Heart left ventricle (tissue), 16 donors: ENCODE data around the gene PCDH17. TPM values are rescaled to one million over a fixed set of nuclear protein-coding genes. Genes with fewer than 3 reads are reported as not detected.

Experiments used
- ATAC-seq, 4 donors: fragments of 200-7000 bp; cut with Tn5 transposase; one replicate each; pipeline ENCODE4 v1.9.1; 2020 to 2022; ENCODE audit warnings: moderate library complexity in 4 of 4, mild to moderate bottlenecking in 3 of 4, moderate number of reproducible peaks in 1 of 4
- DNase-seq, 5 donors: peaks; one replicate each; pipeline ENCODE4 v3.0.0-alpha.2; 2020
- H3K27ac ChIP-seq, 12 donors: fragments of 200-600 bp; sonication (generic) in 4 of 12; one replicate each; pipeline versions ENCODE4 v1.5.0 to v1.8.0; 2016 to 2022; ENCODE audit warnings: mild to moderate bottlenecking in 2 of 12
- H3K27me3 ChIP-seq, 9 donors: fragments of 200-600 bp; sonication (generic) in 2 of 9; one replicate each; pipeline versions ENCODE4 v1.5.1 to v1.8.0; 2016 to 2022; ENCODE audit warnings: mild to moderate bottlenecking in 3 of 9
- H3K36me3 ChIP-seq, 9 donors: fragments of 200-600 bp; sonication (generic) in 2 of 9; one replicate each; pipeline versions ENCODE4 v1.5.0 to v1.8.0; 2018 to 2022; ENCODE audit warnings: mild to moderate bottlenecking in 2 of 9
- H3K4me1 ChIP-seq, 12 donors: fragments of 200-600 bp; sonication (generic) in 4 of 12; one replicate each; pipeline versions ENCODE4 v1.5.0 to v1.8.0; 2016 to 2022; ENCODE audit warnings: mild to moderate bottlenecking in 3 of 12
- H3K4me3 ChIP-seq, 12 donors: fragments of 200-600 bp; sonication (generic) in 4 of 12; one replicate each; pipeline versions ENCODE4 v1.5.0 to v1.8.0; 2017 to 2022; ENCODE audit warnings: mild to moderate bottlenecking in 9 of 12, moderate library complexity in 4 of 12
- H3K9me3 ChIP-seq, 12 donors: fragments of 200-600 bp; sonication (generic) in 4 of 12; one replicate each; pipeline versions ENCODE4 v1.5.0 to v1.8.0; 2016 to 2022; ENCODE audit warnings: mild to moderate bottlenecking in 1 of 12
- CTCF ChIP-seq, 12 donors: fragments of 200-600 bp; sonication (generic) in 4 of 12; IDR thresholded peaks; one replicate each; pipeline versions ENCODE4 v1.5.0 to v1.8.0; 2018 to 2022; ENCODE audit warnings: antibody characterized with exemption in 12 of 12, mild to moderate bottlenecking in 5 of 12
- POLR2A ChIP-seq, 2 donors: fragments of 450-650 bp; IDR thresholded peaks; one replicate each; pipeline ENCODE4 v1.6.1; 2017; ENCODE audit warnings: antibody characterized with exemption in 2 of 2, mild to moderate bottlenecking in 2 of 2, moderate library complexity in 2 of 2
- WGBS, 4 donors: extraction: QIAGEN DNeasy Blood & Tissue Kit in 2 of 4; methylation state at CpG; one replicate each; pipeline versions ENCODE4 v1.1.5 to v1.1.7; 2013 to 2018; 5-methylcytosine and 5-hydroxymethylcytosine counted together
- intact Hi-C, 10 donors: fragments of 100-400 bp; cut with DNase I; formaldehyde crosslinking; loops; one replicate each; pipeline versions ENCODE4 v1.11.1 to v1.14.2; 2022
- polyA plus RNA-seq, 2 donors: library from polyadenylated mRNA; stranded (reverse); fragments of 200-250 nt; gene quantifications; one replicate each; pipeline ENCODE4 v1.2.3, GENCODE V29; 2013
- total RNA-seq, 9 donors: library from RNA; depleted of rRNA in 2 of 9; stranded (reverse); fragments of >200 nt in 2 of 9; fragmentation: NEBNext Ultra II Directional in 3 of 9; extraction: Animal tissue kit (Norgen Biotek cat#: 25700) in 3 of 9; gene quantifications; one replicate each; pipeline versions ENCODE4 v1.1.0 to v1.2.4, GENCODE V29; 2016 to 2023
- donor health status: ischemic (EF 13 %, LVEDD 7.1; RV severe dilation, severe dysfunction).
- donor health status: healthy with polysubstance abuse.
- donor health status: DM: no; HTN: yes; CAD: no.
- donor health status: DM: no; HTN: no; CAD: no.
- donor health status: ischemic (EF 25% LVEDD 6.9; RV normal size, moderate dysfunction).
- donor health status: ischemic (EF 25% LVEDD 5.7; RV mildly dilated, moderate dysfunction).
- donor health status: healthy.
- donor health status: DM: yes; HTN: yes; CAD: no.
- donor health status: ischemic (EF 35%, LVEDD 5.7; RV mildly dilated, moderate dysfunction).
- donor health status: nonischemic (EF 11% LVEDD 7.7; RV severe dilation, severe dysfunction).
- donor health status: DM: yes; HTN: yes; CAD: no.
- donor health status: PGD.
- donor health status: ischemic (EF 29% LVEDD 5.4; RV normal size, mild dysfunction).
- donor health status: nonischemic (EF 23%, LVEDD 6.1; RV moderate dilation, normal function).

The PCDH17 gene
- total and polyA plus RNA-seq, 11 donors: 0.61 to 17.5 (median 2.7) TPM

- H3K27ac ChIP-seq: no peak overlapping the region
- 92 to 96% (median 95%) methylated on average over 2 of the region's 2 CpGs for WGBS, 4 donors
- H3K36me3 ChIP-seq: no peaks in the 10 kb centered on the region
- TF ChIP-seq CTCF (IDR thresholded peaks at IDR 0.05): no peak
- TF ChIP-seq POLR2A (IDR thresholded peaks at IDR 0.05): no peak
- intact Hi-C loops: no loop called here
- ATAC-seq (no peak), DNase-seq (no peak)
- H3K9me3 ChIP-seq: no peaks in the 10 kb centered on the region
- H3K4me1 ChIP-seq: no peaks in the 10 kb centered on the region
- no peak overlapping the region for H3K4me3 ChIP-seq
- no peaks in the 10 kb centered on the region for H3K27me3 ChIP-seq
Measured at GRCh38 chr13:57704031-57704430, 72.5 kb downstream of the PCDH17 start.

- DNase-seq (no peak), ATAC-seq (no peak)
- Histone ChIP-seq H3K36me3 (no peaks in the 10 kb centered on the region), H3K27ac (no peak overlapping the region), H3K9me3 (no peaks in the 10 kb centered on the region), H3K4me3 (no peak overlapping the region), H3K27me3 (no peaks in the 10 kb centered on the region), H3K4me1 (no peaks in the 10 kb centered on the region)
- intact Hi-C loops: loop anchor here in 2 of 10 donors (5.0 to 10.0 kb wide), 2 partner anchors 89 to 91 kb away; no protein-coding TSS in a partner anchor
- WGBS, 4 donors: 83 to 91% (median 85%) methylated on average over 3 of the region's 3 CpGs
- TF ChIP-seq POLR2A (IDR thresholded peaks at IDR 0.05): no peak
- TF ChIP-seq CTCF (IDR thresholded peaks at IDR 0.05): peak in 3 of 12 donors; percentile 5 to 13 (median 11)
Measured at GRCh38 chr13:57716295-57716694, 84.8 kb downstream of the PCDH17 start.

GRCh38 chr13:57724486-57725272 lies 93.1 kb downstream of the PCDH17 start:
- no peak for ATAC-seq
- no peak overlapping the region for H3K27ac ChIP-seq
- H3K27me3 ChIP-seq: no peaks in the 10 kb centered on the region
- H3K9me3 ChIP-seq: no peaks in the 10 kb centered on the region
- peaks cover 0 to 6% (median 0%) of the 10 kb centered on the region in 9 donors for H3K36me3 ChIP-seq
- H3K4me3 ChIP-seq: no peak overlapping the region
- intact Hi-C loops: no loop called here
- no peak for TF ChIP-seq CTCF (IDR thresholded peaks at IDR 0.05)
- no peak for TF ChIP-seq POLR2A (IDR thresholded peaks at IDR 0.05)
- 79 to 83% (median 81%) methylated on average over 12 of the region's 12 CpGs for WGBS, 4 donors
- H3K4me1 ChIP-seq: no peaks in the 10 kb centered on the region
- no peak for DNase-seq

- no peaks in the 10 kb centered on the region for H3K4me1 ChIP-seq
- no peak overlapping the region for H3K27ac ChIP-seq
- WGBS, 4 donors: 84 to 88% (median 88%) methylated on average over 2 of the region's 2 CpGs
- intact Hi-C loops: no loop called here
- H3K4me3 ChIP-seq: no peak overlapping the region
- ATAC-seq: no peak
- TF ChIP-seq CTCF (IDR thresholded peaks at IDR 0.05): no peak
- TF ChIP-seq POLR2A (IDR thresholded peaks at IDR 0.05): no peak
- DNase-seq: no peak
- no peaks in the 10 kb centered on the region for H3K9me3 ChIP-seq
- H3K36me3 ChIP-seq: peaks cover 0 to 6% (median 0%) of the 10 kb centered on the region in 9 donors
- H3K27me3 ChIP-seq: no peaks in the 10 kb centered on the region
Measured at GRCh38 chr13:57725480-57725879, 93.9 kb downstream of the PCDH17 start.
